IMR-90 (cell line): ENCODE results near the gene ZNRF3.
"Not testable (repeated sequence)": the region's sequence is repeated elsewhere in the genome, so short reads cannot be mapped to it uniquely, and the experiment has no call there.

Source experiments
- MAZ ChIP-seq: IDR thresholded peaks from 2 replicates; pipeline ENCODE4 v1.6.1; 2012; ENCODE audit warnings: low read depth, mild to moderate bottlenecking, low read length, improper control_type of control experiment, moderate library complexity, borderline replicate concordance
- POLR2A ChIP-seq: IDR thresholded peaks from 2 replicates; pipeline ENCODE4 v1.6.1; 2012; ENCODE audit warnings: mild to moderate bottlenecking, low read depth, low read length

GRCh38 chr22:29005754-29006153 is 122.4 kb downstream of the ZNRF3 start:
- TF ChIP-seq MAZ, POLR2A: not testable (repeated sequence)
